ENCODE measurements around the gene EML2.

The EML2 gene

GRCh38 chr19:45664575-45664974 lies 25.4 kb upstream of the EML2 start:
- no peak for DNase-seq (ENCODE audit: low read depth in 2 of 2)
- no peak for TF ChIP-seq CTCF (IDR thresholded peaks at IDR 0.05; ENCODE audit: low read depth, low read length)
- no peak overlapping the region for H3K4me3 ChIP-seq (replicated peaks in 1 of 2; ENCODE audit: low read depth in 2 of 2, low read length in 2 of 2)

GRCh38 chr19:45663800-45664199 lies 24.6 kb upstream of the EML2 start:
- no peak overlapping the region for H3K4me3 ChIP-seq (replicated peaks in 1 of 2; ENCODE audit: low read depth in 2 of 2, low read length in 2 of 2)
- TF ChIP-seq CTCF (IDR thresholded peaks at IDR 0.05; ENCODE audit: low read depth, low read length) = no peak
- no peak for DNase-seq (ENCODE audit: low read depth in 2 of 2)

- DNase-seq (ENCODE audit: low read depth in 2 of 2) = no peak
- no peak overlapping the region for H3K4me3 ChIP-seq (replicated peaks in 1 of 2; ENCODE audit: low read depth in 2 of 2, low read length in 2 of 2)
Measured at GRCh38 chr19:45660636-45661035, 21.4 kb upstream of the EML2 start.

GRCh38 chr19:45659096-45659729 lies 20.0 kb upstream of the EML2 start:
- no peak for DNase-seq (ENCODE audit: low read depth in 2 of 2)
- TF ChIP-seq CTCF (IDR thresholded peaks at IDR 0.05; ENCODE audit: low read depth, low read length) = no peak
- no peak overlapping the region for H3K4me3 ChIP-seq (replicated peaks in 1 of 2; ENCODE audit: low read depth in 2 of 2, low read length in 2 of 2)

More at GRCh38 chr19:45660636-45661035, 21.4 kb upstream of the EML2 start:
- no peak for TF ChIP-seq CTCF (IDR thresholded peaks at IDR 0.05; ENCODE audit: low read depth, low read length)

- TF ChIP-seq CTCF (IDR thresholded peaks at IDR 0.05; ENCODE audit: low read depth, low read length) = no peak
- no peak for DNase-seq (ENCODE audit: low read depth in 2 of 2)
- H3K4me3 ChIP-seq (replicated peaks in 1 of 2; ENCODE audit: low read depth in 2 of 2, low read length in 2 of 2) = no peak overlapping the region
Measured at GRCh38 chr19:45657520-45658167, 18.4 kb upstream of the EML2 start.

GRCh38 chr19:45655073-45655472 lies 15.9 kb upstream of the EML2 start:
- no peak overlapping the region for H3K4me3 ChIP-seq (replicated peaks in 1 of 2; ENCODE audit: low read depth in 2 of 2, low read length in 2 of 2)
- DNase-seq (ENCODE audit: low read depth in 2 of 2) = no peak
- no peak for TF ChIP-seq CTCF (IDR thresholded peaks at IDR 0.05; ENCODE audit: low read depth, low read length)

Data from cardiac fibroblast (primary cell).